Breast epithelium (tissue), 4 donors: Measurements from ENCODE around the gene WFDC5. TPM values are rescaled to one million over a fixed set of nuclear protein-coding genes. Genes with fewer than 3 reads are reported as not detected.
"Not testable (repeated sequence)": the region's sequence is repeated elsewhere in the genome, so short reads cannot be mapped to it uniquely, and the experiment has no call there.

Experiments
- DNase-seq, 2 donors: peaks; one replicate each; pipeline ENCODE4 v3.0.0-alpha.2; 2019; ENCODE audit warnings: low spot score in 2 of 2
- H3K27ac ChIP-seq, 2 donors: fragments of 200-600 bp; sonication (generic) in 1 of 2; one replicate each; pipeline ENCODE4 v1.5.1; 2016 to 2019; ENCODE audit warnings: mild to moderate bottlenecking in 1 of 2
- H3K27me3 ChIP-seq, 2 donors: fragments of 200-600 bp; sonication (generic) in 1 of 2; one replicate each; pipeline versions ENCODE4 v1.5.1 to v1.6.0; 2017 to 2019; ENCODE audit warnings: control low read depth in 1 of 2, mild to moderate bottlenecking in 1 of 2
- H3K36me3 ChIP-seq: fragments of 200-600 bp; one replicate; pipeline ENCODE4 v1.5.1; 2019
- H3K4me1 ChIP-seq, 2 donors: fragments of 200-600 bp; sonication (generic); one replicate each; pipeline ENCODE4 v1.5.1; 2016 to 2019; ENCODE audit warnings: control low read depth in 1 of 2
- H3K4me3 ChIP-seq, 3 donors: fragments of 200-600 bp; sonication (generic); 1 replicate in 2 of 3; 2 replicates in 1 of 3; pipeline ENCODE4 v1.5.1; 2016 to 2019; ENCODE audit warnings: mild to moderate bottlenecking in 3 of 3, moderate library complexity in 2 of 3
- H3K9me3 ChIP-seq, 2 donors: fragments of 200-600 bp; sonication (generic) in 1 of 2; one replicate each; pipeline ENCODE4 v1.5.1; 2016 to 2019; ENCODE audit warnings: control low read depth in 1 of 2
- CTCF ChIP-seq, 3 donors: fragments of 450-650 bp; IDR thresholded peaks; one replicate each; pipeline ENCODE4 v1.5.1; 2016 to 2017; ENCODE audit warnings: antibody characterized with exemption in 3 of 3, mild to moderate bottlenecking in 3 of 3, moderate library complexity in 3 of 3
- POLR2A ChIP-seq: fragments of 450-650 bp; IDR thresholded peaks from one replicate; pipeline ENCODE4 v1.6.1; 2016; ENCODE audit warnings: antibody characterized with exemption, mild to moderate bottlenecking, moderate library complexity
- POLR2AphosphoS5 ChIP-seq, 3 donors: sonication (generic); formaldehyde crosslinking; IDR thresholded peaks; one replicate each; pipeline ENCODE4 v1.6.1; 2017; ENCODE audit warnings: antibody characterized with exemption in 3 of 3
- intact Hi-C: fragments of 100-400 bp; cut with DNase I; formaldehyde crosslinking; loops from one replicate; pipeline ENCODE4 v1.15.1; 2023; ENCODE audit warnings: low total_unique reads
- total RNA-seq, 3 donors: library from RNA; depleted of rRNA; stranded (reverse); fragments of >200 nt; gene quantifications; one replicate each; pipeline ENCODE4 v1.1.0, GENCODE V29; 2016

The WFDC5 gene
- total RNA-seq, 3 donors from 2014 or later = not detected

- no peak overlapping the region for H3K4me3 ChIP-seq
- H3K4me1 ChIP-seq = no peaks in the 10 kb centered on the region
- H3K36me3 ChIP-seq = no peaks in the 10 kb centered on the region
- intact Hi-C loops = no loop called here
- H3K27me3 ChIP-seq = no peaks in the 10 kb centered on the region
- DNase-seq = no peak
- TF ChIP-seq POLR2A (no peak), CTCF (IDR thresholded peaks at IDR 0.05) (no peak), POLR2AphosphoS5 (IDR thresholded peaks at IDR 0.05) (no peak)
- H3K9me3 ChIP-seq = no peaks in the 10 kb centered on the region
- H3K27ac ChIP-seq = no peak overlapping the region
Observed at GRCh38 chr20:45069261-45069660, 45.7 kb downstream of the WFDC5 start.

- Histone ChIP-seq H3K27me3 (no peaks in the 10 kb centered on the region), H3K27ac (peak overlapping the region; percentile 2 to 65), H3K4me1 (no peaks in the 10 kb centered on the region), H3K9me3 (no peaks in the 10 kb centered on the region), H3K4me3 (no peak overlapping the region), H3K36me3 (no peaks in the 10 kb centered on the region)
- intact Hi-C loops = no loop called here
- DNase-seq = no peak
- TF ChIP-seq POLR2A = no peak
- no peak for TF ChIP-seq POLR2AphosphoS5 (IDR thresholded peaks at IDR 0.05)
- no peak for TF ChIP-seq CTCF (IDR thresholded peaks at IDR 0.05)
Observed at GRCh38 chr20:45067558-45067957, 47.4 kb downstream of the WFDC5 start.

GRCh38 chr20:45067087-45067486 lies 47.9 kb downstream of the WFDC5 start:
- H3K4me3 ChIP-seq = no peak overlapping the region
- H3K4me1 ChIP-seq = no peaks in the 10 kb centered on the region
- H3K9me3 ChIP-seq = no peaks in the 10 kb centered on the region
- DNase-seq = no peak
- H3K36me3 ChIP-seq = no peaks in the 10 kb centered on the region
- intact Hi-C loops = no loop called here
- H3K27me3 ChIP-seq = no peaks in the 10 kb centered on the region
- H3K27ac ChIP-seq = peak overlapping the region; percentile 2 to 65
- TF ChIP-seq POLR2AphosphoS5 (IDR thresholded peaks at IDR 0.05) (no peak), POLR2A (no peak), CTCF (IDR thresholded peaks at IDR 0.05) (no peak)

GRCh38 chr20:45066372-45066771 lies 48.6 kb downstream of the WFDC5 start:
- no peaks in the 10 kb centered on the region for H3K27me3 ChIP-seq
- no peak overlapping the region for H3K4me3 ChIP-seq
- H3K9me3 ChIP-seq = no peaks in the 10 kb centered on the region
- H3K27ac ChIP-seq = no peak overlapping the region
- no peak for DNase-seq
- TF ChIP-seq POLR2AphosphoS5 (IDR thresholded peaks at IDR 0.05) (no peak), POLR2A (no peak), CTCF (IDR thresholded peaks at IDR 0.05) (no peak)
- no peaks in the 10 kb centered on the region for H3K36me3 ChIP-seq
- intact Hi-C loops = no loop called here
- H3K4me1 ChIP-seq = no peaks in the 10 kb centered on the region

- Histone ChIP-seq H3K27ac (no peak overlapping the region), H3K27me3 (no peaks in the 10 kb centered on the region), H3K4me3 (no peak overlapping the region), H3K9me3 (no peaks in the 10 kb centered on the region), H3K36me3 (no peaks in the 10 kb centered on the region), H3K4me1 (no peaks in the 10 kb centered on the region)
- no peak for DNase-seq
- intact Hi-C loops = no loop called here
- TF ChIP-seq POLR2A = no peak
- TF ChIP-seq POLR2AphosphoS5 (IDR thresholded peaks at IDR 0.05) = no peak
- no peak for TF ChIP-seq CTCF (IDR thresholded peaks at IDR 0.05)
Observed at GRCh38 chr20:45064812-45065211, 50.2 kb downstream of the WFDC5 start.

- H3K27me3 ChIP-seq, H3K4me3 ChIP-seq, H3K4me1 ChIP-seq, intact Hi-C loops, H3K36me3 ChIP-seq, DNase-seq, H3K27ac ChIP-seq, H3K9me3 ChIP-seq: not testable (repeated sequence)
Observed at GRCh38 chr20:45063107-45063506, 51.9 kb downstream of the WFDC5 start.
